ENCODE data around the gene CHST3. TPM values are rescaled to one million over a fixed set of nuclear protein-coding genes. Genes with fewer than 3 reads are reported as not detected.

CHST3 gene
- total RNA-seq, 1 donor: 43.1 TPM

DNA sequence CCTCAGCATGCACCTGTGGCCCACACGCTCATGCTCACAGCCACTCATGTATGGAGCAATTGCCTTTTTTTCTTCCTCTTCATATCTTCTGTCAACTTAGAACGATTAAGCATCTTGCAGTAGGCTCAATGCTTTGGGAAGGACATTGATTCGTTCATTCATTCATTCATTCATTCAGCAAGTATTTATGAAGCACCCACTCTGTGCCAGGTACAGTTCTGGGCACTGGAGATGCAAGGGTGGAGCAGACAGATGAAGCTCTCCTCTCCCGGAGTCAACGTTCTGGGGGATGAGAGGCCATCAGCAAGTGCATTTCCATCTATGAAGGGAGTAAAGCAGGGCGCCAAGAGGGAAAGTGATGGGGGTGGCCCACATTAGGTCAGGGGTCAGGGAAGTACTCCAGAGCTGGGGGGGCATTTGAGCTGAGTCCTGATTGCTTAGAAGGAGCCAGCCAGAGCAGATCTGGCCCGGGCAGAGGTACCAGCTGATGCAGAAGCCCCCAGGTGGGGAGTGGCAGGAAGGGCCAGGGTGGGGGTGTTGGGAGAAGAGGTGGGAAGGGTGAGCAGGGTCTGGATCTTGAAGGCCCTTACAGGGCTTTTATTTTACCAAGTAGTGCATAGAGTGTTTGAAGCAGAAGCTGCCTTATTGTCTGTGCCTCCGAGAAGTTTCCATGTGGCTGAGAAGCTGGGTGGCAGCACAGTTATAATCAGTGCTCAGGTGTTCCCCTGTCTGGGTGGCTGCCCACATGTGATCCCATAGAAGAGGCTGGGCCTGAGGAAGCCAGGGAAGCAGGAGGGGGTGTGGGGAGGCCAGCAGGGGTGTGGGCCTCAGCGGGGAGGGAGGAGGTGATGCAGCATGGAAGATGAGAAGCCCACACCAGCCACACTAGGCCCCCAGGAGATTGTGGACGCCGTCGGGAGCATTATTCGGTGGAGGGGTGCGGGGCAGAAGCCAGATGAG is 36.2 kb downstream of the CHST3 start:
- H4K20me1 ChIP-seq (ENCODE audit: insufficient read depth, low read length): peaks cover 66% of the 10 kb centered on the region
- no peak overlapping the region for H2AFZ ChIP-seq (ENCODE audit: low read length)
- no peak overlapping the region for H3K4me3 ChIP-seq (ENCODE audit: insufficient read depth, low read length)
- H3K27me3 ChIP-seq (ENCODE audit: insufficient read depth, low read length): no peaks in the 10 kb centered on the region
- H3K4me2 ChIP-seq (ENCODE audit: insufficient read depth, low read length): no peak overlapping the region
- peaks cover 28% of the 10 kb centered on the region for H3K4me1 ChIP-seq (ENCODE audit: insufficient read depth, low read length)
- peak; percentile 39 for DNase-seq (ENCODE audit: insufficient read length, low spot score, missing footprints)
- no peaks in the 10 kb centered on the region for H3K9me3 ChIP-seq (ENCODE audit: low read depth, low read length)
- peaks cover 96% of the 10 kb centered on the region for H3K79me2 ChIP-seq (ENCODE audit: insufficient read depth, low read length)
- no peaks in the 10 kb centered on the region for H3K36me3 ChIP-seq (ENCODE audit: insufficient read depth, low read length)
- TF ChIP-seq, protein P1, sequence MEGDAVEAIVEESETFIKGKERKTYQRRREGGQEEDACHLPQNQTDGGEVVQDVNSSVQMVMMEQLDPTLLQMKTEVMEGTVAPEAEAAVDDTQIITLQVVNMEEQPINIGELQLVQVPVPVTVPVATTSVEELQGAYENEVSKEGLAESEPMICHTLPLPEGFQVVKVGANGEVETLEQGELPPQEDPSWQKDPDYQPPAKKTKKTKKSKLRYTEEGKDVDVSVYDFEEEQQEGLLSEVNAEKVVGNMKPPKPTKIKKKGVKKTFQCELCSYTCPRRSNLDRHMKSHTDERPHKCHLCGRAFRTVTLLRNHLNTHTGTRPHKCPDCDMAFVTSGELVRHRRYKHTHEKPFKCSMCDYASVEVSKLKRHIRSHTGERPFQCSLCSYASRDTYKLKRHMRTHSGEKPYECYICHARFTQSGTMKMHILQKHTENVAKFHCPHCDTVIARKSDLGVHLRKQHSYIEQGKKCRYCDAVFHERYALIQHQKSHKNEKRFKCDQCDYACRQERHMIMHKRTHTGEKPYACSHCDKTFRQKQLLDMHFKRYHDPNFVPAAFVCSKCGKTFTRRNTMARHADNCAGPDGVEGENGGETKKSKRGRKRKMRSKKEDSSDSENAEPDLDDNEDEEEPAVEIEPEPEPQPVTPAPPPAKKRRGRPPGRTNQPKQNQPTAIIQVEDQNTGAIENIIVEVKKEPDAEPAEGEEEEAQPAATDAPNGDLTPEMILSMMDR (IDR thresholded peaks at IDR 0.05; ENCODE audit: extremely low read depth, low read depth, low read length): no peak
- H3K27ac ChIP-seq (ENCODE audit: low read depth, low read length): no peak overlapping the region

DNA sequence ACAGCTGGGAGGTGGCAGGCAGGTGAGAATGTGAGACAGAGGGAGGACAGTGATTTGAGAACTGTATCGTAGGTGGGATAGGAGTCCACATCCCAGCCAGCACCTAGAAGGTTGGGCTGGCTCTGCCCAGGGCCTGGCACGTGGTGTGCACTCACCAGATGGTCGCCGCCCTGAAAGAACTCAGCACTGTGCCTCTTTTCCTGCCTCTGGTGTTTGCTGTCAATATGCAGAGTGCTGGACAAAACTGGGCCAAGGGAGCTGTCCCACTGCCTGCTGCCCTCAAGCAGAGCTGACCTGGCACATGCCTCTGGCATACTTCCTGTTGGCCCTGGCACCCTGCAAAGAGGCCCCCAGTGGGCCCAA is 36.8 kb downstream of the CHST3 start:
- Histone ChIP-seq H3K36me3 (ENCODE audit: insufficient read depth, low read length) (peaks cover 3% of the 10 kb centered on the region), H3K27me3 (ENCODE audit: insufficient read depth, low read length) (no peaks in the 10 kb centered on the region), H3K79me2 (ENCODE audit: insufficient read depth, low read length) (peaks cover 96% of the 10 kb centered on the region), H3K9me3 (ENCODE audit: low read depth, low read length) (no peaks in the 10 kb centered on the region), H4K20me1 (ENCODE audit: insufficient read depth, low read length) (peaks cover 66% of the 10 kb centered on the region), H3K27ac (ENCODE audit: low read depth, low read length) (no peak overlapping the region), H3K4me2 (ENCODE audit: insufficient read depth, low read length) (no peak overlapping the region), H3K4me3 (ENCODE audit: insufficient read depth, low read length) (no peak overlapping the region), H3K4me1 (ENCODE audit: insufficient read depth, low read length) (peaks cover 22% of the 10 kb centered on the region), H2AFZ (ENCODE audit: low read length) (no peak overlapping the region)
- TF ChIP-seq, protein P1 (IDR thresholded peaks at IDR 0.05; ENCODE audit: extremely low read depth, low read depth, low read length): no peak
- DNase-seq (ENCODE audit: insufficient read length, low spot score, missing footprints): peak; percentile 50

DNA sequence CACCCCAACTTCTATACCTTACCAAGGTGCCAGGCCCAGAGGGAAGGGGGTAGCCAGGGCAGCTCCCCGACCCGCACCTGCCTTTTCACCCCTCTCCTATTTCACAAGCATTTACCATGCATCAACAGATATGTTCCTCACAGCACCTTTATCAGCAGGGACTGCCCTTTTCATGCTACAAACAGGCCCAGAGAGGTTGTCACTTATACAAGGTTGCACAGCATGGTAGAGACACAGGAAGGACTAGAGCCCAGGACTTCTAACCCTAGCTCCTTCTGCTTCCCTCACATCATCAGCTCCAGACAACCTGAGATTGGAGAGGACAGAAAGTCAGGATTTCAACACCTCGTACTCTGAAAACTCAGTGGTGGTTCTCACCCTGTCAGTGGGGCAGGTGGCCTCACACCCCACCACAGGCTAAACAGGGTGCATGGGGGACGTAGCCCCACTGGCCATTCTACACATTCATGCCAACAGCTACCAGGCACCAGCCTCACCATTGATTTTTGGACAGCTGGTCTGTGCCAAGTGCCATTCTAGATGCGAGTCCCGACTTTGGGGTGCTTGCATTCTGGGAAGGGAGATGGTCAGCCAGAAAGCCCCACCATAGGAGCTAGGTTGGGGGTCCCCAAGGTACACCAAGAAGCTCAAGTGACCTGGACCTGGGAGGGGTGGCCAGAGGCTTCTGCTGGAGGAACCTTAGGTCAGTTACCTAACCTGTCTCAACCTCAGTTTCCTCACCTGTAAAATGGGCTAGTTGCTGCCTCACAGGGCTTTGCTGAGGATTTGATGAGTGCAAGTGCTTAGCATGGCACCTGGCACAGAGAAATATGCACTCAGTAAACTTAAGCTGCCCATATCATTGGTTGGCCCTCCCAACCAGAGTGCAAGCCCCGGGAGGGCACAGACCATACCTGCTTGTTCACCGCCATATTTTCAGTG is 38.4 kb downstream of the CHST3 start:
- H3K79me2 ChIP-seq (ENCODE audit: insufficient read depth, low read length): peaks cover 97% of the 10 kb centered on the region
- no peaks in the 10 kb centered on the region for H3K9me3 ChIP-seq (ENCODE audit: low read depth, low read length)
- H3K27me3 ChIP-seq (ENCODE audit: insufficient read depth, low read length): no peaks in the 10 kb centered on the region
- H3K4me2 ChIP-seq (ENCODE audit: insufficient read depth, low read length): no peak overlapping the region
- TF ChIP-seq, protein P1 (IDR thresholded peaks at IDR 0.05; ENCODE audit: extremely low read depth, low read depth, low read length): no peak
- peaks cover 61% of the 10 kb centered on the region for H4K20me1 ChIP-seq (ENCODE audit: insufficient read depth, low read length)
- peaks cover 14% of the 10 kb centered on the region for H3K36me3 ChIP-seq (ENCODE audit: insufficient read depth, low read length)
- no peak overlapping the region for H2AFZ ChIP-seq (ENCODE audit: low read length)
- DNase-seq (ENCODE audit: insufficient read length, low spot score, missing footprints): peak; percentile 19
- H3K27ac ChIP-seq (ENCODE audit: low read depth, low read length): no peak overlapping the region
- H3K4me3 ChIP-seq (ENCODE audit: insufficient read depth, low read length): no peak overlapping the region
- H3K4me1 ChIP-seq (ENCODE audit: insufficient read depth, low read length): peaks cover 20% of the 10 kb centered on the region

Data from osteoblast (primary cell).